A549 (cell line): ENCODE data around the gene FAS. TPM values are rescaled to one million over a fixed set of nuclear protein-coding genes. Genes with fewer than 3 reads are reported as not detected.

Experiments
- ATAC-seq, 2 experiments: fragments of 200-7000 bp in 1 of 2; fragments of >200 bp in 1 of 2; cut with Nextera tagmentation in 1 of 2; cut with Tn5 transposase in 1 of 2; 3 replicates each; pipeline versions ENCODE4 v1.8.0 to v1.9.1; 2018 to 2020; ENCODE audit warnings: mild to moderate bottlenecking in 1 of 2, moderate library complexity in 1 of 2
- CTCF ChIA-PET: fragments of 300-600 bp; sonication (Branson Sonifier 250); formaldehyde crosslinking; extraction: SDS; loops from one replicate; lab custom pipeline; 2021; ENCODE audit warnings: antibody characterized with exemption, inconsistent platforms; lab: Yijun Ruan, JAX
- POLR2A ChIA-PET: fragments of 350-600 bp; formaldehyde crosslinking; extraction: SDS; loops from one replicate; lab custom pipeline; 2021; ENCODE audit warnings: antibody characterized with exemption, inconsistent platforms; lab: Yijun Ruan, JAX
- DNase-seq, 2 experiments: peaks; one replicate each; pipeline versions ENCODE4 v3.0.0 to v3.0.0-alpha.2; 2011 to 2016; ENCODE audit warnings: low read depth in 1 of 2, low spot score in 1 of 2
- FAIRE-seq: peaks from 2 replicates; lab custom pipeline; 2011; peaks lifted over from hg19 to GRCh38; lab: Jason Lieb, UNC
- H3K27ac ChIP-seq, 2 experiments: fragments of >200 bp; sonication (Bioruptor Twin); formaldehyde crosslinking; 3 replicates each; pipeline ENCODE4 v1.5.1; 2016 to 2017
- H3K4me1 ChIP-seq: fragments of >200 bp; sonication (Bioruptor Twin); formaldehyde crosslinking; 3 replicates; pipeline ENCODE4 v1.6.1; 2016
- H3K4me2 ChIP-seq: fragments of >200 bp; sonication (Bioruptor Twin); formaldehyde crosslinking; 3 replicates; pipeline ENCODE4 v1.6.1; 2016
- H3K4me3 ChIP-seq: fragments of >200 bp; sonication (Bioruptor Twin); formaldehyde crosslinking; 3 replicates; pipeline ENCODE4 v1.5.1; 2016
- H3K9me3 ChIP-seq: fragments of >200 bp; sonication (Bioruptor Twin); formaldehyde crosslinking; 3 replicates; pipeline ENCODE4 v1.6.1; 2016
- EHF ChIP-seq: fragments of 250-450 bp; sonication (Bioruptor Pico); IDR thresholded peaks from 2 replicates; pipeline ENCODE4 v1.5.0; 2020; ENCODE audit warnings: mild to moderate bottlenecking
- EHMT2 ChIP-seq: fragments of 200-600 bp; sonication (generic); IDR thresholded peaks from 2 replicates; pipeline ENCODE4 v1.6.1; 2016; ENCODE audit warnings: antibody characterized with exemption, low read depth, mild to moderate bottlenecking, moderate library complexity
- EP300 ChIP-seq, 2 experiments: fragments of >200 bp; sonication (Bioruptor Twin); formaldehyde crosslinking; IDR thresholded peaks; 2 replicates in 1 of 2; 3 replicates in 1 of 2; pipeline ENCODE4 v1.6.1; 2016 to 2017
- FOSB ChIP-seq: fragments of 250-450 bp; sonication (Bioruptor Pico); IDR thresholded peaks from 2 replicates; pipeline ENCODE4 v1.5.0; 2020; ENCODE audit warnings: mild to moderate bottlenecking, moderate library complexity
- FOSL2 ChIP-seq, 2 experiments: fragments of 450-650 bp in 1 of 2; fragments of >200 bp in 1 of 2; sonication (Bioruptor Twin) in 1 of 2; formaldehyde crosslinking; IDR thresholded peaks; 2 replicates each; pipeline versions ENCODE4 v1.5.0 to v1.6.1; 2016 to 2020; ENCODE audit warnings: mild to moderate bottlenecking in 1 of 2, moderate library complexity in 1 of 2
- HEYL ChIP-seq: fragments of 250-450 bp; sonication (Bioruptor Pico); IDR thresholded peaks from 2 replicates; pipeline ENCODE4 v1.8.0; 2021; ENCODE audit warnings: mild to moderate bottlenecking, moderate library complexity
- JUN ChIP-seq, 2 experiments: fragments of >200 bp; sonication (Bioruptor Twin); formaldehyde crosslinking; IDR thresholded peaks; 2 replicates in 1 of 2; 3 replicates in 1 of 2; pipeline ENCODE4 v1.6.1; 2016 to 2017
- JUNB ChIP-seq: fragments of >200 bp; sonication (Bioruptor Twin); formaldehyde crosslinking; IDR thresholded peaks from 2 replicates; pipeline ENCODE4 v1.6.1; 2016
- KDM5A ChIP-seq: fragments of 200-600 bp; sonication (generic); IDR thresholded peaks from 2 replicates; pipeline ENCODE4 v1.6.1; 2016; ENCODE audit warnings: antibody characterized with exemption, mild to moderate bottlenecking
- MYC ChIP-seq: IDR thresholded peaks from 2 replicates; pipeline ENCODE4 v1.6.1; 2012; ENCODE audit warnings: mild to moderate bottlenecking, inconsistent platforms, low read length, improper control_type of control experiment, borderline replicate concordance
- NFE2L2 ChIP-seq: fragments of 150-350 bp; conservative IDR thresholded peaks from 2 replicates; pipeline ENCODE4 v1.6.1; 2014; ENCODE audit warnings: low read length
- NPAS2 ChIP-seq: fragments of 250-450 bp; sonication (Bioruptor Pico); IDR thresholded peaks from 2 replicates; pipeline ENCODE4 v1.8.0; 2022; ENCODE audit warnings: mild to moderate bottlenecking, moderate library complexity, borderline replicate concordance
- NR3C1 ChIP-seq: fragments of >200 bp; sonication (Bioruptor Twin); formaldehyde crosslinking; IDR thresholded peaks from 3 replicates; pipeline ENCODE4 v1.6.1; 2017
- PHF8 ChIP-seq: fragments of 200-600 bp; sonication (generic); IDR thresholded peaks from 2 replicates; pipeline ENCODE4 v1.6.1; 2016; ENCODE audit warnings: low read depth, mild to moderate bottlenecking, antibody characterized with exemption, moderate library complexity, borderline replicate concordance
- RARB ChIP-seq: fragments of 250-450 bp; sonication (Bioruptor Pico); IDR thresholded peaks from 2 replicates; pipeline ENCODE4 v1.8.0; 2021; ENCODE audit warnings: mild to moderate bottlenecking, moderate library complexity
- RFX5 ChIP-seq: fragments of 450-650 bp; IDR thresholded peaks from 2 replicates; pipeline ENCODE4 v1.7.1; 2014; ENCODE audit warnings: antibody characterized with exemption, mild to moderate bottlenecking, moderate library complexity
- TFCP2L1 ChIP-seq: fragments of 250-450 bp; sonication (Bioruptor Pico); IDR thresholded peaks from 2 replicates; pipeline ENCODE4 v1.5.0; 2021; ENCODE audit warnings: mild to moderate bottlenecking
- TP53 ChIP-seq: fragments of 250-450 bp; sonication (Bioruptor Pico); IDR thresholded peaks from 2 replicates; pipeline ENCODE4 v1.5.0; 2021; ENCODE audit warnings: mild to moderate bottlenecking, moderate library complexity
- ZFP36 ChIP-seq: fragments of 450-650 bp; IDR thresholded peaks from 2 replicates; pipeline ENCODE4 v1.6.1; 2014; ENCODE audit warnings: borderline replicate concordance; ENCODE audit not compliant: partially characterized antibody
- ZSCAN20 ChIP-seq: fragments of 250-450 bp; sonication (Bioruptor Pico); IDR thresholded peaks from 2 replicates; pipeline ENCODE4 v1.8.0; 2022; ENCODE audit warnings: mild to moderate bottlenecking, moderate library complexity
- WGBS: methylation state at CpG from one replicate; pipeline ENCODE4 v1.1.6; 2017; ENCODE audit errors: missing lambda C conversion rate; 5-methylcytosine and 5-hydroxymethylcytosine counted together
- polyA plus RNA-seq, 4 experiments: library from polyadenylated mRNA; depleted of rRNA in 3 of 4; stranded (reverse); fragments of >200 nt; fragmentation: RNase III in 1 of 4; extraction: RNeasy Plus Mini Kit Qiagen cat#74134 plus additional on column Dnase treatment in 1 of 4; gene quantifications; 2 replicates in 3 of 4; 3 replicates in 1 of 4; pipeline ENCODE4 v1.2.3, GENCODE V29; 2011 to 2017
- TF ChIP-seq, protein P1 (sequence below): fragments of 250-450 bp; sonication (Bioruptor Pico); IDR thresholded peaks from 2 replicates; pipeline ENCODE4 v1.5.0; 2020; ENCODE audit warnings: low read depth, mild to moderate bottlenecking, moderate library complexity
- TF ChIP-seq, protein P2 (sequence below): fragments of 200-600 bp; sonication (generic); IDR thresholded peaks from 2 replicates; pipeline ENCODE4 v1.6.1; 2016; ENCODE audit warnings: antibody characterized with exemption, mild to moderate bottlenecking, moderate library complexity
- TF ChIP-seq, protein P3 (sequence below): fragments of 250-450 bp; sonication (Bioruptor Pico); IDR thresholded peaks from 2 replicates; pipeline ENCODE4 v1.5.0; 2021; ENCODE audit warnings: mild to moderate bottlenecking, moderate library complexity, borderline replicate concordance
- TF ChIP-seq, protein P4 (sequence below): fragments of 450-650 bp; IDR thresholded peaks from 2 replicates; pipeline ENCODE4 v1.6.1; 2014; ENCODE audit warnings: antibody characterized with exemption
- TF ChIP-seq, protein P5 (sequence below): fragments of >200 bp; sonication (Bioruptor Twin); formaldehyde crosslinking; IDR thresholded peaks from 3 replicates; pipeline ENCODE4 v1.5.1; 2016

Gene FAS
- polyA plus RNA-seq, 2 of the 4 experiments (the other 2 are of a cell fraction), result 21.0 to 29.5 TPM

DNA sequence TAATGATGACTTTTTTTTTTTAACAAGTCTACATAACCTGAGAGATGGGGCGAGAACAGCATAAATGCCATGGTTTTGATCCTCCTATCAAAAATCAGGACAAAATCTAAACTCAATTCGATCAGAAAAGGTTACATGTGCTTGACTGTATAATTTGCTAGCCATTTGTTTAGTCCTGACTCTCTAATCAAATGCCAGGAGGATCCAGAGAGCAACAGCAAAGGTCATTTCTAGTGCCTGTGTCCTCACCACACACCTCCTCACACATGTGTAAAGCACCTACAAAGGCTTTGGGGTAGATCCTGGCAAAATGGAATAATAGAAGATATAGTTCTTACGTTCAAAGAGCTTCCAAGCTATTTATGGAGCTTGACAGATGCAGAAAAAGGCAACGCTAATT lies 11.0 kb upstream of the FAS start:
- no peak overlapping the region for H3K4me3 ChIP-seq
- POLR2A ChIA-PET, result no interaction called here
- ATAC-seq (no peak), DNase-seq (no peak), FAIRE-seq (no peak)
- no peak overlapping the region for H3K4me2 ChIP-seq
- H3K27ac ChIP-seq, result no peak overlapping the region
- WGBS, result 71% methylated on average over 4 of the region's 4 CpGs
- peaks cover 5% of the 10 kb centered on the region; the same call in 2 of the 3 replicates for H3K4me1 ChIP-seq
- H3K9me3 ChIP-seq, result no peaks in the 10 kb centered on the region
- no peak for TF ChIP-seq KDM5A
- TF ChIP-seq EP300 (IDR thresholded peaks at IDR 0.05), result no peak
- no peak for TF ChIP-seq ZSCAN20 (CRISPR knock-in tag)
- no peak for TF ChIP-seq TP53
- no peak for TF ChIP-seq PHF8
- no peak for TF ChIP-seq ZFP36
- CTCF ChIA-PET, result interaction anchor here (1.1 to 1.7 kb wide), 2 partner anchors 47 to 50 kb away, joined by 3 to 7 read pairs; no protein-coding TSS in a partner anchor

DNA sequence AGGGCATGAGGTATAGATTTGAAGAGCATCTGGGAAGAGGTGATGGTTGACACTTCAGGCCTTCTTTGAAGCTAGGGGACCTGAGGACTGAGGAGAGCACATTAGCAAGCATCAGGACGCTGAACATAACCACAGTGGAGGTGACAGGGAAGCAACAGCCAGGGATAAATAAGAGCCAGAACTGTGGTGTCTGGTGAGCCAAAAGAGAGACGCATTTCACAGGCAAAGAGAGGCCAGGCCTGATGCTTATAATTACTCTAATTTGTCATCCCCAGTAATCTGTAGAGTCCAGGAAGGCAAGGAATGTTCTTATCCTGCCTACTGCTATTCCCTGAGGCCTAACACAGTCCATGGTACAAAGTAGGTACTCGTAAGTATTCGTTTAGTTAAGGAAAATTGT lies 10.4 kb upstream of the FAS start:
- Histone ChIP-seq H3K4me3 (no peak overlapping the region), H3K4me2 (no peak overlapping the region), H3K4me1 (peaks cover 5% of the 10 kb centered on the region; the same call in 2 of the 3 replicates), H3K9me3 (no peaks in the 10 kb centered on the region), H3K27ac (no peak overlapping the region)
- 88% methylated on average over 4 of the region's 4 CpGs for WGBS
- ChIA-PET CTCF (interaction anchor here (1.1 kb wide), 1 partner anchor 47 kb away, joined by 3 read pairs; no protein-coding TSS in a partner anchor), POLR2A (no interaction called here)
- no peak for TF ChIP-seq TP53
- TF ChIP-seq RFX5, result no peak
- TF ChIP-seq, protein P1, sequence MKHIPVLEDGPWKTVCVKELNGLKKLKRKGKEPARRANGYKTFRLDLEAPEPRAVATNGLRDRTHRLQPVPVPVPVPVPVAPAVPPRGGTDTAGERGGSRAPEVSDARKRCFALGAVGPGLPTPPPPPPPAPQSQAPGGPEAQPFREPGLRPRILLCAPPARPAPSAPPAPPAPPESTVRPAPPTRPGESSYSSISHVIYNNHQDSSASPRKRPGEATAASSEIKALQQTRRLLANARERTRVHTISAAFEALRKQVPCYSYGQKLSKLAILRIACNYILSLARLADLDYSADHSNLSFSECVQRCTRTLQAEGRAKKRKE (CRISPR knock-in tag), result no peak
- TF ChIP-seq, protein P2, sequence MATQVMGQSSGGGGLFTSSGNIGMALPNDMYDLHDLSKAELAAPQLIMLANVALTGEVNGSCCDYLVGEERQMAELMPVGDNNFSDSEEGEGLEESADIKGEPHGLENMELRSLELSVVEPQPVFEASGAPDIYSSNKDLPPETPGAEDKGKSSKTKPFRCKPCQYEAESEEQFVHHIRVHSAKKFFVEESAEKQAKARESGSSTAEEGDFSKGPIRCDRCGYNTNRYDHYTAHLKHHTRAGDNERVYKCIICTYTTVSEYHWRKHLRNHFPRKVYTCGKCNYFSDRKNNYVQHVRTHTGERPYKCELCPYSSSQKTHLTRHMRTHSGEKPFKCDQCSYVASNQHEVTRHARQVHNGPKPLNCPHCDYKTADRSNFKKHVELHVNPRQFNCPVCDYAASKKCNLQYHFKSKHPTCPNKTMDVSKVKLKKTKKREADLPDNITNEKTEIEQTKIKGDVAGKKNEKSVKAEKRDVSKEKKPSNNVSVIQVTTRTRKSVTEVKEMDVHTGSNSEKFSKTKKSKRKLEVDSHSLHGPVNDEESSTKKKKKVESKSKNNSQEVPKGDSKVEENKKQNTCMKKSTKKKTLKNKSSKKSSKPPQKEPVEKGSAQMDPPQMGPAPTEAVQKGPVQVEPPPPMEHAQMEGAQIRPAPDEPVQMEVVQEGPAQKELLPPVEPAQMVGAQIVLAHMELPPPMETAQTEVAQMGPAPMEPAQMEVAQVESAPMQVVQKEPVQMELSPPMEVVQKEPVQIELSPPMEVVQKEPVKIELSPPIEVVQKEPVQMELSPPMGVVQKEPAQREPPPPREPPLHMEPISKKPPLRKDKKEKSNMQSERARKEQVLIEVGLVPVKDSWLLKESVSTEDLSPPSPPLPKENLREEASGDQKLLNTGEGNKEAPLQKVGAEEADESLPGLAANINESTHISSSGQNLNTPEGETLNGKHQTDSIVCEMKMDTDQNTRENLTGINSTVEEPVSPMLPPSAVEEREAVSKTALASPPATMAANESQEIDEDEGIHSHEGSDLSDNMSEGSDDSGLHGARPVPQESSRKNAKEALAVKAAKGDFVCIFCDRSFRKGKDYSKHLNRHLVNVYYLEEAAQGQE, result no peak
- TF ChIP-seq NFE2L2, result no peak
- TF ChIP-seq, protein P3, sequence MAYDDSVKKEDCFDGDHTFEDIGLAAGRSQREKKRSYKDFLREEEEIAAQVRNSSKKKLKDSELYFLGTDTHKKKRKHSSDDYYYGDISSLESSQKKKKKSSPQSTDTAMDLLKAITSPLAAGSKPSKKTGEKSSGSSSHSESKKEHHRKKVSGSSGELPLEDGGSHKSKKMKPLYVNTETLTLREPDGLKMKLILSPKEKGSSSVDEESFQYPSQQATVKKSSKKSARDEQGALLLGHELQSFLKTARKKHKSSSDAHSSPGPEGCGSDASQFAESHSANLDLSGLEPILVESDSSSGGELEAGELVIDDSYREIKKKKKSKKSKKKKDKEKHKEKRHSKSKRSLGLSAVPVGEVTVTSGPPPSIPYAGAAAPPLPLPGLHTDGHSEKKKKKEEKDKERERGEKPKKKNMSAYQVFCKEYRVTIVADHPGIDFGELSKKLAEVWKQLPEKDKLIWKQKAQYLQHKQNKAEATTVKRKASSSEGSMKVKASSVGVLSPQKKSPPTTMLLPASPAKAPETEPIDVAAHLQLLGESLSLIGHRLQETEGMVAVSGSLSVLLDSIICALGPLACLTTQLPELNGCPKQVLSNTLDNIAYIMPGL (CRISPR knock-in tag), result no peak
- TF ChIP-seq TFCP2L1 (CRISPR knock-in tag), result no peak
- no peak for TF ChIP-seq NR3C1
- TF ChIP-seq JUN (IDR thresholded peaks at IDR 0.05), result no peak
- TF ChIP-seq NPAS2 (CRISPR knock-in tag), result no peak
- TF ChIP-seq FOSB (CRISPR knock-in tag), result no peak
- TF ChIP-seq EHF (CRISPR knock-in tag), result no peak
- no peak for FAIRE-seq
- no peak for ATAC-seq
- no peak for DNase-seq

DNA sequence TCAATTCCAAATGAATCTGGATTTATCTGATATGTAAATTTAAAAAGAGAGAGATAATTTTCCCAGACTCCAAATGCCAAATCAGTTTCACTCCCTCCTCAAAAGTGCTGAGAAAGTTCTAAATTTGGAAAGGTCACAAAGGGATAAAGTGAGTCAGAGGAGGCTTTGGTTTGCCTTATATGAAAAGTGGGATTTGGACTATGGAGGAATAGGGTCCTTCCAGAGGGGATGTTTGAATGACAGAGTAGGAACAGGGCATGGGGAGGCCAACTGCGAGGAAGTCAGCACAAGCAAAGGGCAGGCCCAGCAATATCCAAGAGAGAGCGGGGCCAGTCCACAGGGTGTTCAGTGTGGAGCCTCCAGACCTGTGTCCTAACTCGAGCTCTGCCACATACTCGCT lies 9.8 kb upstream of the FAS start:
- POLR2A ChIA-PET, result no interaction called here
- no peak for FAIRE-seq
- TF ChIP-seq JUNB (no peak), NR3C1 (no peak), EHMT2 (no peak), RARB (no peak), MYC (no peak), HEYL (no peak), JUN (IDR thresholded peaks at IDR 0.05) (no peak), TP53 (no peak), FOSL2 (IDR thresholded peaks at IDR 0.05) (no peak), FOSL2 (CRISPR knock-in tag; IDR thresholded peaks at IDR 0.05) (no peak)
- TF ChIP-seq, protein P4, sequence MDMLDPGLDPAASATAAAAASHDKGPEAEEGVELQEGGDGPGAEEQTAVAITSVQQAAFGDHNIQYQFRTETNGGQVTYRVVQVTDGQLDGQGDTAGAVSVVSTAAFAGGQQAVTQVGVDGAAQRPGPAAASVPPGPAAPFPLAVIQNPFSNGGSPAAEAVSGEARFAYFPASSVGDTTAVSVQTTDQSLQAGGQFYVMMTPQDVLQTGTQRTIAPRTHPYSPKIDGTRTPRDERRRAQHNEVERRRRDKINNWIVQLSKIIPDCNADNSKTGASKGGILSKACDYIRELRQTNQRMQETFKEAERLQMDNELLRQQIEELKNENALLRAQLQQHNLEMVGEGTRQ, result no peak
- TF ChIP-seq, protein P5, sequence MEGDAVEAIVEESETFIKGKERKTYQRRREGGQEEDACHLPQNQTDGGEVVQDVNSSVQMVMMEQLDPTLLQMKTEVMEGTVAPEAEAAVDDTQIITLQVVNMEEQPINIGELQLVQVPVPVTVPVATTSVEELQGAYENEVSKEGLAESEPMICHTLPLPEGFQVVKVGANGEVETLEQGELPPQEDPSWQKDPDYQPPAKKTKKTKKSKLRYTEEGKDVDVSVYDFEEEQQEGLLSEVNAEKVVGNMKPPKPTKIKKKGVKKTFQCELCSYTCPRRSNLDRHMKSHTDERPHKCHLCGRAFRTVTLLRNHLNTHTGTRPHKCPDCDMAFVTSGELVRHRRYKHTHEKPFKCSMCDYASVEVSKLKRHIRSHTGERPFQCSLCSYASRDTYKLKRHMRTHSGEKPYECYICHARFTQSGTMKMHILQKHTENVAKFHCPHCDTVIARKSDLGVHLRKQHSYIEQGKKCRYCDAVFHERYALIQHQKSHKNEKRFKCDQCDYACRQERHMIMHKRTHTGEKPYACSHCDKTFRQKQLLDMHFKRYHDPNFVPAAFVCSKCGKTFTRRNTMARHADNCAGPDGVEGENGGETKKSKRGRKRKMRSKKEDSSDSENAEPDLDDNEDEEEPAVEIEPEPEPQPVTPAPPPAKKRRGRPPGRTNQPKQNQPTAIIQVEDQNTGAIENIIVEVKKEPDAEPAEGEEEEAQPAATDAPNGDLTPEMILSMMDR, result no peak

More for the DNA sequence above, 9.8 kb upstream of the FAS start:
- Histone ChIP-seq H3K4me2 (no peak overlapping the region), H3K4me1 (peaks cover under 1% of the 10 kb centered on the region; the same call in 1 of the 3 replicates), H3K9me3 (no peaks in the 10 kb centered on the region), H3K27ac (no peak overlapping the region), H3K4me3 (no peak overlapping the region)
- CTCF ChIA-PET, result interaction anchor here (1.1 kb wide), 1 partner anchor 48 kb away, joined by 3 read pairs; no protein-coding TSS in a partner anchor
- ATAC-seq (no peak), DNase-seq (no peak)
- 91% methylated on average over 4 of the region's 4 CpGs for WGBS
